GM21447 (cell line): Measurements from ENCODE around the gene MLLT10.

ENCODE experiments used
- ATAC-seq: cut with Tn5 transposase; IDR thresholded peaks from one replicate; pipeline ENCODE4 v1.9.1; 2021; ENCODE audit not compliant: unreplicated experiment

MLLT10 gene

DNA sequence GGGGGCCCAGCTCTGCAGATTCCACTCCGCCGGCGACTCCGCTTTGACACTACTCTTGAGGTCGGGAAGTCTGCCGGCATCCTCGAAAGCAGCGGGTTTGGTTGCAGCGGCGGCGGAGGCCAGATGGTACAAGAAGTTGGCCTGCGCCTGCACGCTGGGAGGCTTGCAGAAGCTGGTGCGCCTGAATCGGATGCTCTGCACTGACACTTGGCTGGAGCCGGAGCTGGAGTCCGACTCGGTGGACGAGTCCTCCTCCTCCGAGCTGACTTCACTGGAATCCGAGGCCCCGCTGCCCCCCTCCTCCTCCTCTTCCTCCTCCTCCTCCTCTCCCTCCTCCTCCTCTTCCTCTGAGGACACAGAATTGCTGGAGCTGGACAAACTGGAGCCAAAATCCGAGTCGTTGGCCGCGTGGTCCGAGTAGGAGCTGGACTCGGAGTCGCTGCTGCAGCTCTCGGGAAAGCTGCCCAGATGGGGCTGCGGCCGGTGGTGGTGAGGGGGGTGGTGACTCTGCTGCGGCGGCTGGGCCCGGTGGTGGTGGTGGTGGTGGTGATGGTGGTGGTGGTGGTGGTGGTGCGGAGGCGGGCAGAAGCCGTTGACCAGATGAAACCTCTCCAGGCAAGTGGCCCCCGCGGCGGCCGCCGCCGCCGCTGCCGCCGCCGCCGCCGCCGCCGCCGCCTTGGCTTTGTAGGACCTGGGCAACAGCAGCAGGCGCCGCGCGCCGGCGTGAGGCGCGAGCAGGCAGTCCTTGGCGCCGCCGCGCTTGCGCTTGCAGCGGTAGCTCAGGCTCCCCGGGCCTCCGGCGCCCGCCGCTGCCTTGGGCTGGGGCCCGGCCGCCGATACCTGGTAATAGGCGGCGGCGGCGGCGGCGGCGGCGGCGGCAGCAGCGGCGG, 17.5 kb upstream of the MLLT10 start:
- peak; percentile 61 for ATAC-seq

DNA sequence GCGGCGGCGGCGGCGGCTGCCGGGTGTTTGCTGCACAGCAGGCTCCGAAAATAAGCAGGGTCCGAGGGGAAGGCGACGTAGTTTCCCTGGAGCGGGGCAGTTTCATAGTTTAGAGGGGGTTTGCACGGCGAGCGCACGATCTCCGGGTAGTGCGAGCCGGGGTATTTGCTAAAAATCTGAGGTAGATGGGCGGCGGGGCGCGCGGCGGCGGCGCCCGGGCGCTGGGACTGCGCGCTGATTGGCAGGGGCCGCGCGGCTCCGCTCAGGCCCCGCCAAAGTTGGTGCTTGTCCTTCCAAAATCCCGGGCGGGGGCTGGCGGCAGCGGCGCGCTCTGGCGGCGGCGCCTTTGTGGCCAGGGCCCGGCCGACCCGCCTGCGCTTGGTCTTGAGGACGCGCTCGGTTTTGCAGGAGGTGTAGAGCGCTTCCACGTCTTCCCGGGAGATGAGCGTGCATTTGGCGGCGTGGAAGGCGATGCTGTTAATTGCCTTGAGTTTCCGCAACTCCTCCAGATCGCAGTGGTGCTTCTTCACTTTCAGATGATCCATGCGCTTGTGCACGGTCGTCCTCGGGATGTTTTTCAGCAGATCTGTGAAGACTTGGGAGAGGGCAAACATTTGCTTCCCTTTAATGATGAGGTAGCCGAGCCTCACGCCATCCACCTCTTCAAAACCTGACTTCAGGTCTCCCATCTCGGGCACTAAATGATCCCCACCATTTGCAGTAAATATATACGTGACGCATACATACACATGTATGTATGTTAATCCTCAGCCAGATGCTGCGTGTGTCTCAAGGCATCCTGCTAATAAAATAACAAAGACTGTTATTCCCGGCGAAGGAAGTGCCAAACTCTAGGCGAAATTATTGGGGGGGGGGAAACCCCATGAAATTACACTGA, 16.6 kb upstream of the MLLT10 start:
- ATAC-seq = peak; percentile 55

DNA sequence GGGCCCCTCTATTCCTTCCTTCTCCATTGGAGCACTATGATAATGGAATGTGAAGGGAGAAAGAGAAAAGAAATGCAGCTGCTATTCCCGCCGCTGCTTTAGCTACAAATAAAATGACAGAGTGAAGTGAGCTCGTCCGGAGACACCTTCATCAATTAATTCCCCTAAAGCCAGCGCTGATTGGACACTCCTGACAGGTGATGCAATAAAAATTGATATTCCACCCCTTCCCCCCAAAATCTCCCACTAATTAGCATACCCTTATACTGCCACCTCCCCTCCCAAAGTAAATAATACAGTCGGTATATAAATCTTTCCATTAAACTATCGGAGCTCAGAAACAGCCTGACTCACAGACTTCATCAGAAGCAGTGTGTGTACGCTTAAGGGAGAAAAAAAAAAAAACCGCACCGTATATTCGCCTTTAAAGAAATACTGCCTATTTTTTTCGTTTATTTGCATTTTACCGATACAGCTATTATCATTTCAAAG, 15.8 kb upstream of the MLLT10 start:
- no peak for ATAC-seq

DNA sequence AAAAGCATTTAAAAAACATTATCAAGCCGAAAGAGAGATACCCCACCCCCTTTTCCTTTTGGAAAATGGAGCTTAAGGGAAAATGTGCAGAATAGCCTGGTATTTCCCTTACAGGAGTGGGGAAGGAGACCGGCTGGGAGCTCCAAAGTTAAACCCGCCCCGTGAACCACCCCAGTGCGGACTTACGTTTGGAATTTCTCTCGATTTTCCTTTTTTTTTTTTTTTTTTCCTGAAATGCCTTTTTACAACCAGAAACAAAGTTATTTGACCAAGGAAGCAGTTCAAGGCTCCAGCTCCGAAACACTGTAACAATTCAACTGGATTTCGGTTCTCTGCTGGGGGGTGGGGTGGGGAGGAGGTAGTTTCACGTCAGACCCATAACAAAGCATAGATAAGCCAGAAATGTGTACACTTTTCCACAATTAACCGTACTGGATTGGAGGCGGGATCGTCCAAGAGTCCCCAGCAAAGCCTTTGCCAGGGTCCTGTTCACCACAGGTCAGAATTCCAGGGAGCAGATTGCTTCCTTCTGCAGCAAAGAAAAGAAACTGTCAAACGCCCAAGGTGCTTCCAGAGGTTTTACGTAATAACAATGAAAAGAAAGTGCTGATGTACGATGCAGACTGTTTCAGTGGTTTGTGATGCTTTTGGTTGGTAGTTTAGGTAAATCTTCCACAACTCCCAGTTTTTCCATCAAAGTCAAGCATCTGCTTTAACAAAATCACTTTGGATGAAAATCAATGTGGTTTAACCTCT, 15.2 kb upstream of the MLLT10 start:
- no peak for ATAC-seq

DNA sequence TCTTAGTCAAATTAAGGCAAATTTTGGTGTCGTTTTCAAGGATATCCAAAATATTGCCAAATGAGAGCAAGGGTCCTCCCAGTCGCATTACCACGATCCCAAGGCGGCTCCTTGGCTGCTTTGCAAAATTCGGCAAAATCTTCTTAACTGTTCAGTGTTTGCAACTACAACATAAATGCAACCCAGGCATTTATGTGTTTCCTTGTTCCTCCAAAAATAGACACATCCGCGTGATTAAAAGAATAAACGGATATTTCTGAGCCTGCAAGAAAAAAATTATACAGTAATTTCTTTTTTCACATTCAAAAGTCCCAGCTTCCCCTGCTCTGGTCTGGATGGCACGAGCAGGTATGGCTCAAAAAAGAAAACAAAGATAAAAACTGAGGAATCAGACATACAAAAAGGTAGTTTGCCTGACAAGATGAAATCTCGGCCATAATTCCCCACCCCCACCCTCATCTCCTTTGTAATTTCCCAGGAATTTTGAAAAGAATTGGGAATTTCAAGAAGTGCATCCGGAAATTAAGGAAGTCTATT, 14.6 kb upstream of the MLLT10 start:
- no peak for ATAC-seq

DNA sequence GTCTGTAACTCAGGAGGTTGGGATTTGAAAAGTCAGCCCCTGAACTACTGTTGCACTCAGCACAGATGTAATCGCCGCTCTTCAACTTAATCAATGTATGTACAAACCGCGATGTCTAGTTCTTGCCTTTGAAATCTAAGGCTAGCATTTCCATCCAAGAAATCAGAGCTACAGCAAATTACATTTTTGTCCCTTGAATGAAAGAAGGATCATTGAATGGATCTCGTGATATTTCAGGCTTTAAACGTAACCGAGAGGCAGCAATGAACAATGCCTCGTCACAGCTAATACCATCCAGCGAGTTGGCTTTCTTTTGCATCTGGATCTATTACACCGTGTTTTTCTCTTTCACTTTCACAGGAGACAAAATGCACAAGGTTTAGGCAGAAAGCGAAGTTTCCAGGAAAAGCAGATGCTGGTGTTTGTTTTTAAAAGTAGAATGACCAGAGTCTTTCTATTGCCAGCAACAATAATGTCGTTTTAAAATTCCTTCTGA, 14.0 kb upstream of the MLLT10 start:
- peak; percentile 39 for ATAC-seq

DNA sequence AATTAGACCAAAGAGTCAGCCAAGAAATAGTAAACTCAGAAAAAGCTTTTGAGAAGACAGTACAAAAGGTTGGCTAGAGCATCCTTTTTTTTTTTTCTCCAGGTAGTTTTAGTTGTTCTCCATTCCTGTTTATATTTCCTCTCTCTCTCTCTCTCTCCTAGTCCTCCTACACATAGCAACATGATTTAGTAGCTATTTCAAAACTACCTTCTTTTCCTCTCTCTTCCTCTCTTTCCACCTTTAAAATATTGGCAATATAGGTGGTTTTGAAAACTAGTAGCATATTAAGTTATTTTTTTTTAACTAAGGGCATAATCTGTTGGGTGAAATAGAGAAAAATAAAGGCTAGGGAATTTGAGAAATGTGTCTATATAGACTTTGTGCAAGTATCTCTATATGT, 13.5 kb upstream of the MLLT10 start:
- no peak for ATAC-seq

DNA sequence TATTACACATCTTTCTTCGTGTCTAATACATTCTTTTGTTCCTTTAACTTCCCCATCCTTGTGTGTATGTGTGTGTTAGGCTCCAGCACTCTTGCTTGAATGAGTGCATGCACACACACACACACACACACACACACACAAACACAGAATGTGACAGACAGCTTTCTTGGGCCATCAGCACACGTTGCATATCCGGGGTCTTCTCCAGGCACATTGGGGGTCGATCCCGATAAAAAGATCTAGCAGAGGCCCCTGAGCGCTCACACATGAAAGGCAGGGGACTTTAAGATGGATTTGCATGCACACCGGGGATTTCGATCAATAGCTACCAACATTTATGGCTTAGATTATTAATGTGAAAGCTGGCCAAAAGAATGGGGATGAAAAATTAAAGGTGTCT, 13.1 kb upstream of the MLLT10 start:
- ATAC-seq = no peak

DNA sequence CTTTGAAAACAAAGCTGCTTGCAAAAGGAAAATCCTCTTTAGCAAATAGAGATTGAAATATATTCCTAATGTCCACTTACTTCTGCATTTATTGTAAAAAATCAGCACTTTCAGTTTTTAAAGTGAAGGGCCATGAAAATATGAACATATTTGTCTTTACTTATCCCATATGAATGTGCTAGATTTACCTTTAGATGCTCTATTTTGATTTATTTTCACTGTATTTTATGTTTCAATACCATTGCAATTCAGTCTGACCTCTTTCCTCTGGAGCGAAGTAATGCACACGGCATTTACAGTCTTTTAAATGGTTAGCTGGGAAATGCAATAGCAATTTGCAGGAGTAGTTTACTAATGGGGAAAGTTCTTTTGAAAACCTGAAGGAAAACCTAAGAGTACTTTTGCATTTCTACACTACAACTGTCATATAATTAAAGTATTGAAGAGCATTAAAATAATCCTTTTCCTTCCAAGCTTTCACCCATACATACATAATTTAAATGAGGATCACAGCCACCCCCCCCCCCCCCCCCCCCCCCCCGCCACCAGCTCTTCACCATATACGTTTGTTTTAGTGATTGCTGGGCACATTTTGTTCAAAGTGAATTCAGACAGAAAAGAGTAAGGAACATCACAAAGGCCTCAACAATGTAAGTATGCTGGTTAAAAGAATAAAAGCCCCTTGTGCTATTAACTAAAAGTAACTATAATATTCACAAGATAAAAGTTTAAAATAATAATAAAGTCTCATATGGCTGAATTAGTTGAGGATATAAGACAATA, 12.1 kb upstream of the MLLT10 start:
- ATAC-seq = no peak

DNA sequence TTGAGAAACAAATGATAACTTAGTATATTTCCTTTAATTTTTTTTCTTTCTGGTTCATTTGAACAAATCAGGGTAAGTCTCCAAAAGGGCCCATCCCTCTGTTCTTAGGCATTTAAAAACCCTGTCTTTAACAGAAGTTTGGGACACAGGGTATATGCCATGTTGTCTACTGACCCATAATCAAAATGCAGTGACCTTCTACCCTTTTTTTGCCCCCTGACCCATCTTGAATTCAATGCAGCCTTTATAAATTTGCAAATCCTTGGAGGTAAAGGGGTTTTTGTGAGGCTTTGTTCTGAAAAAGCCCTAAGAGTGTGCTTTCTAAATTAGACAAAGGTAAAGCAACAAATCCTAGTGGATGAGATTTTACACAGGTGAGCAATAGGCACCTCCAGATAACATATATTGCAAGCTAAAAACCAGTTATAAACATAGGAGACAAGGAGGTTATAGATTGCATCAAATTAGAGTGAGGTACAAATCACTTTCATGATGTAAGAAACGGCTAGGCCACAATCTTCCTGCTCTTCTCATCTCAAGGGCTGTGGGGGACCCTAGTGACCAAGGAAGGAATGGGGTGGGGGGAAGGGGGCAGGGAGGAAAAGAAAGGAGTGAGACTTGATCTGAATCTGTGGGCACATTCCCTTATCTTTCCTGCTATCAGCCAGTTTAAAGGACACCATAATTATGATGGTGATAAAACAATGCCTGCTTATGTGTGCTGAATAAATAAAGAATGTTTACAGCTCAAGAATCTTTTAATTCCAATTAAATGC, 11.2 kb upstream of the MLLT10 start:
- ATAC-seq = no peak

DNA sequence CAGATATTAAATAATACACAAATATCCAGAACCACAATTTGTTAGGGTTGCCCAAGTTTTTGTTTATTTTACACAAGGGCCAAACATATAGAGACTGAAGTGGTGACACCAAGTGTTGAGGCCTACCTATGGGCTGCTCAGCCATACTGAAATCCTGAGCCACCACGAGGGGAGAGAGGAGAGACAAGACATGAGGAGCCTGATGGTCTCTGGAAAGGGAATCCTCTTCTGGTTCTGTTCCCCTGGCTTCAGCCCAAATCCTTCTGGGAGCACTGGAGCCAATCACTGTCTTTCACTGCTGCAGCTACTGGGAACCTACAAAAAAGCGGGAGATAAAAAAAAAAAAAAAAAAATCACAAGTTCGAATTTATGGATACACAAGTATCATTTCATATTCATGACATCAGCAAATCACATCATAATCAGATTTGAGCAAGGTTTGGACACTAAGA, 10.4 kb upstream of the MLLT10 start:
- no peak for ATAC-seq

DNA sequence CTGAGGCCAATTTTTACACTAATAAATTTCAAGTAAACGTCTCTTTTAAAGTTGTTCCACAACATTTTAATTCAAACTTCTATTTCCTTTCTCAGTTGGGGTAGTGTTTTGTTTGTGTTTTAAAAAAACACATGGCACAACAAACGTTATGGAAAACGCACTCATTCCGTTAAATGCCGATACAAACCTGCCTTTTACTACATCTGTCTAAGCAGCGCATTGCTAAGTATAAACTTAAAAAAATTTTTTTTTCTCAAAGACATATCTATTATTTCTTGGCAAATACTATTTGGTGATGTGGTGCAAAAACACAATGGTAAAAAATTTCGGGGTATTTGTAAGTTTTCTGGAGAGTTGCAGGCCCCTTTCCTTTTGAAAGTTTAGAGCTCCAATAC, 9.9 kb upstream of the MLLT10 start:
- ATAC-seq = no peak

DNA sequence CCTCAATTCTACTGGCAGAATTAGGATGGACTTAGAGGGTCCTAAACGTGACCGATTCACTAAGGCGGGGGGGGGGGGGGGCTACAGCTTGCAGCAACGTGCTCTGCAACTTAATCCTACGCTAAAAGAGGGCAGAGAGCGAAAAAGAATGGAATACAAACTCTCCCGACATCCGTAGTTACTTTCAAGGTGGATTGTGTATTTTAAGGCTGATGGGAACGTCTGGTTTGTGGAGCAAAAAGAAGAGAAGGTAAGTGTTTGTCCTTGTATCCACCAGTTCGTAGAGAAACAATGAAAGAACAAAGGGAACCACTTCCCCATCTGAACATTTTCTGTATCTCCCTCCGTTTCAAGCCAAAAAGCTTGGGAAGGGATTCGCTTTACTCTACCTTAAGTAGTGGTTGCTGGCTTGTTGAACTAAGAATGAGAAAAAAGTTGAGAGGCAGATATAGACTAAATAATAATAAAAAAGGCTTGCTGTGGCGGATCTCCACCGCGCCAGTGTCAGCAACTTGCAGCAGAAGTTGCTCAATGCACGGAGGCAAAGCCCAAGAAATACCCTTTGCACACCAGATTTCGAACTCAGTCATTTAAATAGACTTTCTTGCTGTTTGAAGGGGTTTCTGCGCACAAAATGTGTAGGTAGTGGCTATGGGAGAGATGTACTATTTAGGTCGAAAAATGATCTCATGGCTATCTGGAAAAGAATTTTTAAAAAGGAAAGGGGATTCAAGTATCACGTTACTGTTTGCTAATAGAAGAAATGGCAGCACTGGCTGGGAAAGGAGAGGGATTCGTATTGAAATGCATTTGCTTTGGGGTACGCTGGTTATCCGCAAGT, 9.3 kb upstream of the MLLT10 start:
- no peak for ATAC-seq

DNA sequence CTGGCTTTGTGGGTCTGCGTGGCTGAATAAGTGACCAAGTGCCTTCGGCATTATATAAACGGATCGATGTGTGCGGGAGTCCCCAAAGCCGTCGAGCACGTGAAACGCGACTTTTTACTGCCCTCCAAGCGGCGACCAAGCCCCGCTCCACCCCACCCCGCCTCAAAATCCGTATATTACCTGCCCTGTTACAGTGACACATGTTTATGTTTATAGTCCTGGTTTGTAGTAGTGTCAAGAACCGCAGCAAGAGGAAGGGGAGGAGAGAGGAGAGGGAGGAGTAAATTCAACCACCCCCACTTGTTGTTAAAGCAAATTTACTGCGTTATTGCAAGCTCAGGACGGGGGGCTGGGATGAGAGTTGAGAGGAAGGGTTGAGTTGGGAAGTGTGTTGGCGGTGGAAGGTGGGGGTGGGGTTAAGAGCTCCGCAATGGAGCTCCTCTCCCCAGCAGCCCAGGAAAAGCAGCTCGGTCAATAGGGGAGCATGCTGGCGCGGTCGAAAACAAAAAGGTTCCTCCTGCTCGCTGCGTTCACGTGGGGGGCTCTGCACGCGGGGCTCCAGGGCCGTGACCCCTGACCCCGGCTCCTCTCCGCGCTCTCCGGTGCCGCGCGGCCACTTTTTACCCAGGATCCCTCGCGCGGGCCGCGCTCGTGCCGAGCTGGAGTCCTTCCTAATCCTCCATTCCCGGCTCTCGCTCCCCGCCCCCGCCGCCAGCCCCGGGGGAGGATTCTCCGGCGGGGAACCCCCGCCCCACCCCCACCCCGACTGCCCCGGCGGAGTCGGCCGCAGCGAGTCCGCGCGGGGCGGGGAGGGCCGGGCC, 8.5 kb upstream of the MLLT10 start, which contains the start of gene SKIDA1:
TSS of gene SKIDA1 (minus strand) at position 316 of the 821 bp plus-strand sequence. CDS start 7,860 bp downstream, outside the sequence.
- peak; percentile 58 for ATAC-seq

DNA sequence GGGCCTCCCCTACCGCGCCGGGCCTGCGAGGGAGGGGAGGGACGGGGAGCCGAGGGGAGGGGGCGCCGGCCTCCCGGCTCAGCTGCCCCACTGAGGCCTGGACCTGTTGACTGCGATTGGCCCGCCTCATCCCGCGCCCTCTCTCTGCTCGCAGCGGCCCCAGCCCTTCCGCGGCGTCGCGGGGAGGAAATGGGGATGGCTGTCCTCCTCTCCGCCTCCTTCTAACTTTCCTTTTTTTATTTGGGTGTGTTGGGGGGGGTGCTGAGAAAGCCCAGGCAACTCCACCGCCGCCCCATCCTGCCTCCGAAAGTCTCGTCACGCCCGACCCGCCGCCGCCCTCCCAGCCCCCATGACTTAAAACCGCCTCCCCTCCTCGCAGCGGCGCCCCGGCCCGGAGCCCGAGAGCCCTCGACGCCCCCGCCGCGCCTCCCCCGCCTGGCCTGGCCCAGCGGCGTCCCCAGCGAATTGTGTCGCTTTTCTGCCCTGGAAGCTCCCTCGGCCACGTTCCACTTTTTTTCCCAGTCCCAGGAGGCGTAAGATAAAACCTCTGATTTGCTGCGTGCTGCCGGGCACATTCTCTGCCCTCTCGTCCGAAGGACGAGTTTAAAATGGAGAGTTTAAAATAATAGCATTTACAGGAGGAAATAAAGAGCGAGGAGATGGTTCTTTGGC, 7.7 kb upstream of the MLLT10 start:
- ATAC-seq = peak; percentile 35

DNA sequence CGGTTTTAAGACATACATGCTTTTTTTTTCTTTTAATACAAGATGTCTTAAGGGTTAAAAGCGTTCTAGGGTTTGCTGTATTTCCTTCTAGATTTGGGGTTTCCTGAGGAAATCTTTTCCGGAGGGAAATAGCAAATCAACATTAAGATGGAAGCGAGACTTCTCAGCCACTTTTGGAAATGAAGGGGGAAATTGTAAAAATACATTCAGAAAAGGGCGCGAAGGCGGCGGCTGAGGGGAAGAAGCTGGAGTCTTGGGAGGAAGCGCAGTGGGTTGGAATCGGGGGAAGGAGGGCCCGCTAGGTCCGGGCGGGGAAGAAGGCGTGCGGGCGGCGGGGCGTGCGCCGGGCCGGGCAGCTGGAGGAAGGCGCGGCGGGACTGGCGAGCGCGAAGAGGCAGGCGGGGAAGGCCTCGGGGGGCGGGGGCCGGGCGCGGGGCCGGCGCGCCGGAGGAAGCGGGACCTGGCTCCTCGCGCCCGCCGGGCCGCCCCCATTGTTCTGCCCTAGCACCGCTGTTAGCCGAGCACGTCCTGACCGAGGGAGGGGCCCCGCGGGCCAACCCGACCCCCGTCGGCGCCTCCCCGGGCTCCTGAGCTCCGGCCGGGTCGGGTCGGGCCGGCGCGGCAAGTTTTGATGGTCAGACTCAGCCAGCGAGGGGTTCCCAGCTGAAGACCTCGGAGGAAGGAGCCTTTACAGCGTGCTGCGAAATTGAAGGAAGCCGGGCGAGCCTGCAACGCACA, 7.0 kb upstream of the MLLT10 start:
- ATAC-seq = no peak
